Hypothalamus (tissue), 51 donors: Measurements from ENCODE around the gene PBX4.
A peak's percentile ranks its signal among the peaks of the same experiment; 100 is the strongest.
"Not testable (repeated sequence)": the region's sequence is repeated elsewhere in the genome, so short reads cannot be mapped to it uniquely, and the experiment has no call there.

Source experiments
- DNase-seq, 51 donors: peaks; one replicate each; lab custom pipeline; 2025; lab: John Stamatoyannopoulos, UW

The PBX4 gene, protein sequence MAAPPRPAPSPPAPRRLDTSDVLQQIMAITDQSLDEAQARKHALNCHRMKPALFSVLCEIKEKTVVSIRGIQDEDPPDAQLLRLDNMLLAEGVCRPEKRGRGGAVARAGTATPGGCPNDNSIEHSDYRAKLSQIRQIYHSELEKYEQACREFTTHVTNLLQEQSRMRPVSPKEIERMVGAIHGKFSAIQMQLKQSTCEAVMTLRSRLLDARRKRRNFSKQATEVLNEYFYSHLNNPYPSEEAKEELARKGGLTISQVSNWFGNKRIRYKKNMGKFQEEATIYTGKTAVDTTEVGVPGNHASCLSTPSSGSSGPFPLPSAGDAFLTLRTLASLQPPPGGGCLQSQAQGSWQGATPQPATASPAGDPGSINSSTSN

DNA sequence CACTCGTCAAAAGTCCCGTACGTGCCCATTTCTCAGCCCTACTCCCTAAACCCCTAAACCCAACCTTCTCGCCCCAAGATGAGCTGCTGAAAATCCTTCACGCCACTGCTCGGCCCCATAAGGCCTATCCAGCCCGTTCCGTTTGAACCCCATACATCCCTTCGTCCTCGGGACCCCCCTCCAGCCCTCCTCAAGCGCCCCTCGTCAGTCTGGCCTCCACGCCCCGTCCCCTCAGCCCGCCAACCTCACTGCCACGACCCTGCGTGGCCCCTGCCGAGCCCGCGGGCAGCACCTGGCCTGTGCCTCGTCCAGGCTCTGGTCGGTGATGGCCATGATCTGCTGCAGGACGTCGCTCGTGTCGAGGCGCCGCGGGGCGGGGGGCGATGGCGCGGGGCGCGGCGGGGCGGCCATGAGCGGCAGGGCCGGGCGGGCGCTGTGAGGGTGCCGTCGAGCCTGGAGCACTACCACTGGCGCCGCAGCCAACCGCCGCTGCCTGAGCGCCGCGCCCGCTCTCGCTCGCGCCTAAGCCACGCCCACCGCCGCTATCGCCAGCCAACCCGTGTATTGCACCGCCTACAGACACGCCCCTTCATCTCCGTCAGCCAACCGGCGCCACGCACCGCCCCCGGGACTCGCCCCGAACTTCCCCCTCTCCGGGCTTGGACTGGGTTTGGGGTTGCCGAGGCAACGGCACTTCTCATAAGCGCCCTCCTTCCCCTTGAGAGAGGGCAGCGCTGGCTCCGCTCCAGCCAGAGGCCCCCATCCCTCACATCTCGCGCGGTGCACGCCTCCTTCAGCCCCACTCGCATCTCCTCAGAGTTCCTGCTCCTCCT is at the start of gene PBX4:
PBX4 (minus strand) TSS at position 469 of the 833 bp plus-strand sequence; CDS start at position 411, 58 bp downstream.
- peak; percentile 16 to 94 (median 83) for DNase-seq

DNA sequence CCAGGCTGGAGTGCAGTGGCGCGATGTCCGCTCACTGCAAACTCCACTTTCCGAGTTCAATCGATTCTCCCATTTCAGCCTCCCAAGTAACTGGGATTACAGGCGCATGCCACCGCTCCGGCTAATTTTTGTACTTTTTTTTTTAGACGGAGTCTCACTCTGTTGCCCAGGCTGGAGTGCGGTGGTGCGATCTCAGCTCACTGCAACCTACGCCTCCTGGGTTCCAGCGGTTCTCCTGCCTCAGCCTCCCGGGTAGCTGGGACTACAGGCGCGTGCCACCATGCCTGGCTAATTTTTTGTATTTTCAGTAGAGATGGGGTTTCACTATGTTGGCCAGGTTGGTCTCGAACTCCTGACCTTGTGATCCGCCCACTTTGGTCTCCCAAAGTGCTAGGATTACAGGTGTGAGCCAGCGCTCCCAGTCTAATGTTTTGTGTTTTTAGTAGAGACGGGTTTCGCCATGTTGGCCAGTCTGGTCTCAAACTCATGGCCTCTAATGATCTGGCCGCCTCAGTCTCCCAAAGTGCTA is 47.0 kb upstream of the PBX4 start:
- not testable (repeated sequence) for DNase-seq

DNA sequence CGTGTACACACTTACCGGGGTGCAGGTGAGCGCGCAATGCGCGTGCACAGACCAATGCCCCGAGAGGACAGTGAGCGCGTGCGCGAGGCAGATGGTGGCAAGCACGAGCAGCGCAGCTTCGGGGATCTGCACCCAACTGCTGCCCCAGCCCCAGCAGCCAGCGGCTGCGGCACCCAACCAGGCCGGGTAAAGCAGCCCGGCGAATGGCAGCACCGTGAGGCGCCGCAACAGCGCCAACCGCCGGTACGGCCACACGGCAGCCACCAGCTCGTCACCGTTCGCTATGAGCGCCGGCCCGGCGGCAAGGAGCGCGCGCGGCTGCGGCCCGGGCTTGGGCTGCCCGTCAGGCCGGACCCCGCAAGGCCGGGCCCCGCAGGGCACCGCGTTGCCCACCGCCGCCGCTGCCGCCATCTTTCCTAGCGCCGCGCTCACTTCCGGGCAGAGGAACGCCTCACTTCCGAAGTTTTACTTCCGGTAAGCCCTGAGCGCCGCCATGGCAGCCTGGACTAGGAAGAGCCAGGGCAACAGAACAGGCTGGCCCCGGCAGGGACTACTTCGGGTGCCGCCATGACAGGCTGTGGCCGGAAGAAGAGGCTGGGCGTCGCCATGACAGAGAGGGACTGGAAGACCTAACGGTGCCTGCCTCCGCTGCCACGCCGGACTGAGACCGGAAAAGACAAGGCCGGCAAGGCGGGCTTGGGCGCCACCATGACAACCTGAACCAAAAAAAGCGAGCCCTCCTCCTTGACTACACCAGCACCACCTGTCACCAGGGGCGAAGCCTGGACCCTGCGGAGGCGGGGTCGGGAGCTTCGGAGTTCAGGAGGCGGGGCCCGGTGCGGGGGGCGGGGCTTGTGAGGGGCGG is 45.0 kb upstream of the PBX4 start, which contains the start of gene ATP13A1:
ATP13A1 (minus strand) TSS at position 421 of the 865 bp plus-strand sequence; CDS start at position 411, 10 bp downstream.
- DNase-seq = peak; percentile 59 to 100 (median 97)

DNA sequence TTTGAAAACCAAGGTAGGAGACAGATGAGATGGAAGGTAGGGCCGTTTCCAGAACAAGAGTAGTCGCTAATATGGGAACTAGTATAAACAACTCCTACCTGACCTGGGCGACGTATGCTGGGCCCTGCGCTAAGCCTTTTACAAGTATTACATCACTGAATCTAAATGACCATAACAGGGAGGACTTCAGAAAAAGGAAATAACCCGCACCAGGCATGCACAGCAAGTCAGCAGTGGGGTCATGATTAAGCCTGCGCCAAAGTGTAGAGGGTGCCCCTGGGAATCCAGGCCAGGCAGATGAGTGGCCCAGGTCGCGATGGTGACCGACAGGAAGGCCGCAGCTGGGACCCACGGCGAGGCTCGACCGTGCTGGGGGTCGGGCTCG is 44.4 kb upstream of the PBX4 start:
- DNase-seq = no peak

DNA sequence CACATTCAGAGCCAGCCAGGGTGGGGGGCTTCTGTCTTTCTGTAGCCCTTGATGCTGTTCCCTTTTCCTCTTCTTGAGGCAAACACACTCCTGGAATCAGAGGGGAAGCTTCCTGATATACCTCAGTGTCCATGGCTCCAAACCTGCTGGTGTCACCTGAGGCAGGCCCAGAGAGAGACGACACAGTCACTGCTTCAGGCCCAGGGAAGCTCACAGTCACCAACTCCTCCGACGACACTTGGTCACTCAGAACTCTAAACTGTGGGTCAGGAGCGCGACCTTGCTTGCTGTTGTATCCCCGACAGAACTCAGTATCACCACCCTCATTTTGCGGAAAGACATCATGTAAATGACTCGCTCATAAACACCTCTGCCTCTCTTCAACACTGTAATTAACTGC is 43.9 kb upstream of the PBX4 start:
- no peak for DNase-seq

DNA sequence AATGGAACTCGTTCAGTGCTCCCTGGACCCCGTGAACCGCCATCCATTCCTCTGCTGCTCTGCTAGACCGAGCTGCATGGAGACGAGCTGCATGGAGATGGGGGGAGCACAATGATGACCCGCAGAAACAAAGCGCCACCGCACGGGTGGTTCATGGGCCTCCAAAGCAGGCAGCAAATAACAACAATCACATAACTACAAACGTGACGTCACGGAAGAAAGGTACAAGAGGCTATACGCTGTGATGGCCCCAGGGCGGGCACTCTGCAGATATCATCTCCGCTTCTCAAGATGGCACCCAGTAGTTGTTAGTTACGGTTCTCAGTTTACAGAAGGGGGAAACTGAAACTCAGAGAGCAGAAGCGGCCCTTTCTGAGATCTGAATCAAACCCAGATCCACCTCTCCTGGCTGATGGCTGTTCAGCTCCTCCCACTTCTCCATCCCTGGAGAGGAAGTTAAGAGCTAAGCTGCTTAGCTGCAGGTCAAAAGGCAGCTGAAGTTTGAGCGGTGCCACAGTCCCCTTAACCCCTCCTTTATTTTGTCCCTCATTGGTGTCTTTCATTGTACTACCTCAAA is 43.3 kb upstream of the PBX4 start:
- DNase-seq = peak in 1 of 51 donors; percentile 12

DNA sequence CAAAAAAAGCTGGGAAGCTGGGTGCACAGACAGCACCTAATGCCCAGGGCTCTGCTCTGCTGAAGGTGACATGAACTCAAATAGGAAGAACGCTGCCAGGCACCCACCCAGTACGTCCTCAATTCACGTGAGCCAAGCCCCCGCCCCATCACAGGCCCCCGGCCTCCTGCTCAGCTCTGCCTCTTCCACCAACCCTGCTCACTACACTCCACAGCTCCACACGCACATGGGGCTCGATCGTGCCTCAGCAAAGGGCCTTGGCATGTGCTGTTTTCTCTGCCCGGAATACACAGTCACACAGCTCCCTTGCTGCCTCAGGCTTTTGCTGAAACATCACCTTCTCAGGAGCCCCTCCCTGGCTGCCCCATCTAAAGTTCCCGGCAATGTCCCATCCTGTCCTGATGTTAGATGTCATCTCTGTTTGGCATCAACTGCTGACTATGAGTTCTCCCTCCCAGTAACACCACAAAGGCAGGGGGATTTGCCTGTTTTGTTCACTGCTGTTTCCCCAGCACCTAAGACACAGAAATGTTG is 42.7 kb upstream of the PBX4 start:
- DNase-seq = no peak

DNA sequence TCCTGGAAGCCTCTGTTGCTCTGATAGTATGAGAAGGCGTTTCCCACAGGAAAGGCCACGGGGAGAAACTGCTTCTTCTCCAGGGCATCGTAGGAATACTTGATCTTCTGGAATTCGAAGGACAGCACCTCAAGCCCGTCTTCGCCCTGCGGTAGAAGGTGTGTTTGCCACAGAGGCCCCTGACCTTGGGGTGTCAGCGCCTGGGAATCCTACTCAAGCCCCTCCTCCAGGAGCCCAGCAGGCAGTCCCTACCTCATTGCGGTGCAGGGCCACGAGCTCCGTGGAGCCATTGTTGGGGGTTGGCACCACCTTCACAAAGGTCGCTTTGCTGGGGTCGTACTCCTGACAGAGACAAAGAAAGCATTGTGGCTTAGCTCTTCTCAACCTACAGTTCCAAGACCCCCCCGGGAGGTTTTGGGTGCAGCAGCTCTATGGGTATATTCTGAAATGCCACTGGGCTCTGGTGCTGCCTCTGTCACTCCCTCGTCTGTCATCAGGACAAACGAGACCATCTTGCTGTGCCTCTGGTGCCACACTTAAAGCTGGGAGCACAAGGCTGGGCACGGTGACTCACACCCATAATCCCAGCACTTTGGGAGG is 41.3 kb upstream of the PBX4 start:
- no peak for DNase-seq

DNA sequence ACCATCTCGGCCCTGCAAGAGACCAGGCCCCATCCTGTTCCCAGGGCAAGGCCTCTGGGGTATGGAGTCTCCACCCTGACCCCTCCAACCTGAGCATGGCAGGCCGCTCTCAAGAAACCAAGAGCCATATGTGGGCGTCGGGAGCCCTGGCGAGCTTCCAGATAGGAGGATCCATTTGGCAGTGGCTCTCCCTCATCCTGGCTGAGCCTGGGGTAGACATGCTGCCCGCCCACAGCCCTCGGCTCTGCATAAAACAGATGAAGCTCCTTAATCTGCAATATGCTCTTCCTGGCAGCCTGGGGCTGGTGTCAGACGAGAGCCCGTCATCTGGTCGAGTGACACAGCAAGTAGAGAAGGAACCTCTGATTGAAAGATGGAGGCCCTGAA is 38.9 kb upstream of the PBX4 start:
- DNase-seq = peak in 1 of 51 donors; percentile 58

DNA sequence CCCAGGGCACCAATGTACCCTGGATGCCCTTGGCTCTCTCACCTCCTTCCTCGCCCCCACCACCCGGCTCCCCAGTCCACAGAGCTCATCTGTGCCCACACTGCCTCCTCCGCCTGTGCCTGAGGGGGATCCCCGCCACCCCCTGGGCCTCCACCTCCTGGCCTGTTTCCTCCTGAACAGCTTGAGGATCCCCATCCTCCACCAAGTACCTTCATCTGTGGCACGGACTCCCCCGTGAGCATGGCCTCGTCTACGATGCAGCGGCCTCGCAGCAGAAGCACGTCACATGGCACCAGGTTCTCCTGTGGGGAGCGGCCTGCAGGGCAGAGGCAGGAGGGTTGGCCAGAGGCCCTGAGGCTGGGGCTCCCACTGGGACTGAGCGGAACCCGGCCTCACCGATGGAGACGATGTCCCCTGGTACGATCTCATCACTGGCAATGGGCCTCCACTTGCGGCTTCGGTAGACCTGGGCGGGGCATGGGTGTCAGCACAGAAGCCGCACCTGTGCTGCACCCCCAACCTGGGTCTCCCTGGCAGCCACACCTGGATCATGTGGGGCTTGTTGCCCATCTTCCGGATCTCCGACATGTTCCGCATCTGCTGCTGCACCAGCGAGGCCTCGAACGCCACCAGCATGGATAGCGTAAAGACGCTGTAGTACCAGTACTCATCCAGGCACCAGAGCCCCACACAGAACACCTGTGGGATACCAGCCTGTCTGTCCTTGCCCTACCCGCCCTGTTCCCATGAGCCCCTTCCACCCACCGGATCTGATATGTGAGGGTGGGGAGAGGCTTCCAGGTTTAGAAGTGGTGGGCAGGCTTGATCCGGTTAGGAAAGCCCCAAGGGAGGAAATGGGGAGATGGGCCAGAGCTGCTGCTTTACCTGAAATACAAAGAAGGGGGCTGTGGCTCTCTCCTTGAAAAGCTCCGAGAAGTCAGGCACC is 38.2 kb upstream of the PBX4 start:
- no peak for DNase-seq

DNA sequence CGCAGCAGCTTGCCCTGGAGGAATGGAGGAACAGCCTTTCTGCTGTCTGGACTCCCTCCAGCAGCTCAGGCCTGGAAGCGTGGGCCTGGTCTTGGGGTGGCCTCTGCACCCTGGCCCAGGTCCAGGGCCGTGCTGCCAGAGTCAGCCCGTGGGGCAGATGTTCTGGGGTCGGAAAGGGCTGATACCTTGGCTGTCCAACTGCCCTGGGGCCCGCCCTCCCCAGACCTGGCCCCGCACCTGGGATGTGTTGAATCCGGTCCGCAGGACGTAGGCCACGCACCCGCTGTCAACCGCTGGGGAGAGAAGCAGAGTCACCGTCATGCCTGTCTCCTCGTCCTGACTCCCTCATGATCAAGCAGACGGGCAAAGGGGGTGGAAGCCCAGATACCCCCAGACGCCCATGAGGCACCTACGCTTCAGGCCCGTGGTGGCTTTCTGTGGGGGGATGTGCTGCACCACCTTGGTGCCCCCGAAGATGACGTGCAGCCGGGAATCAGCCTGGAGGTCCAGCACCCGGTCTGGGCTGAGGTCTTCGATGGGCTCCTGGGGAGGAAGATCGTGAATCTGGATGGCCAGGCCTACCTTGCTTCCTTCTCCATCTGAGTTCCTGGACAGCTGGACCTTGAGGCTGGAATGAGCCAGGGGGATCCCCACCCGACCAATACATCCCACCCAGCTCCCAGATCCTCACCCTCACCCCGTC is 37.3 kb upstream of the PBX4 start:
- no peak for DNase-seq

DNA sequence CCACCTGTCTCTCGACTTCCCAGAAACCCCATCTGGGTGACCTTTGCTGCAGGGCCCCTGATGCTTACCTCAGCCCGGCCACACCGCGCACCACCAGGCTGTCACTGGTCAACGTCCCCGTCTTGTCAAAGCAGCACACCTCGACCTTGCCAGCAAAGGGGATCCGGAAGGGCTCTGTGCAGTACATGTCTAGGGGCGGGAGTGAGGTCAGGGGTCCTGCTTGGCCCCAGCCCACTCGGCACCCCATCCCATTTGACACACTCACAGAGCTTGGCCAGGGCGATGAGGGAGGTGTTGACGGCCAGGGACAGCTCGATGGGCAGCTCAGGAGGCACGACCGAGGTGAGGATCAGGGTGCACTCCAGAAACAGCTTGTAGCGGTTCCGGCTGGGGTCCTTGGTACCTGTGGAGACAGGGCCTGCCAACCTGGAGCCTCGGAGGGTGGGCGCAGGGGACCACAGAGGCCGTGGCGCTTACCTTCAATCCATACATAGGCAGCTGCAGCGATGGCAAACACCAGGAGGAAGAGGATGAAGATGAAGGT is 36.6 kb upstream of the PBX4 start:
- no peak for DNase-seq

DNA sequence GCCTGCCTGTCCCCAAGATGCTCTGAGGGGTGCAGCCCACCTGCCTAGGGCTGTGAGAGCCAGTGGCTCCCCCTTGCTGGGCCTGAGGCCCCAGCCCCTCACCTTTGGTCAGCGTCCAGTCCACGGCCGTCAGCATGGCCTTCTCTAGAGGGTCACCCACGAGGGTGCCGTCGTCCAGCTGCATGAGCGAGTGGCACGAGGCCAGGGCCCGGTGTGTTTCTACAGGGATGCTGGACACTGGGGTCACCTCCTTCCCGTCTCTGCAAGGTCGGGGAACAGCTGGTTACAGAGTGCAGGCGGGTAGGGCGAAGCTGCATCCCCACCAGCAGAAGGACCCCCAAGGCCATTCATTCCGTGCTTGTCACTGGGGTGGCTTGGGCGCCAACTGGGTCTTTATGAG is 36.0 kb upstream of the PBX4 start:
- no peak for DNase-seq

DNA sequence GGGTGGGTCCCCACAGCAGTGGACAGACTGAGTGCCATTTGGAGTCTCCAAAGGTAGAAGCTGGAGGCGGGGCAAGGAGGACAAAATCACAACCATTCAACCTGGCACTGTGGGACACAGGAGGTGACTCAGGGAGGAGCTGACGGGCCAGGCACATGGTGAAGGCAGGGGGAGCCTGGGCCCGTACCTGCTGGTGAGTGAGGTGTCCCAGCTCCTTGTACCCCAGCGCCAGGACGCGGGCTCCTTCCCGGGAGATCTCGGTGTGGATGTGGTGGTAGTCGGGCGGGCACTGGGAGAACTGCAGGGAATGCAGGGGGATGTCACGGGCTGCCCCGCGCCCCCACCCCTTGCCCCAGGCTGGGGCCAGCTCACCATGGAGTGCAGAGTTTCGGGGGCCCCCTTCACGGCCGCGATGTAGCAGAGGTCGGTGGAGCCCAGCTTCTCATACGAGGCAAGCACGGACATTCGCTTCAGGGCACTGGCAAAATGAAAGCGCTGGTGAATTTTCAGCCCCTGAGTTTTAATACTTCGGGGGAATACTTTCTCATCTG is 35.2 kb upstream of the PBX4 start:
- no peak for DNase-seq

DNA sequence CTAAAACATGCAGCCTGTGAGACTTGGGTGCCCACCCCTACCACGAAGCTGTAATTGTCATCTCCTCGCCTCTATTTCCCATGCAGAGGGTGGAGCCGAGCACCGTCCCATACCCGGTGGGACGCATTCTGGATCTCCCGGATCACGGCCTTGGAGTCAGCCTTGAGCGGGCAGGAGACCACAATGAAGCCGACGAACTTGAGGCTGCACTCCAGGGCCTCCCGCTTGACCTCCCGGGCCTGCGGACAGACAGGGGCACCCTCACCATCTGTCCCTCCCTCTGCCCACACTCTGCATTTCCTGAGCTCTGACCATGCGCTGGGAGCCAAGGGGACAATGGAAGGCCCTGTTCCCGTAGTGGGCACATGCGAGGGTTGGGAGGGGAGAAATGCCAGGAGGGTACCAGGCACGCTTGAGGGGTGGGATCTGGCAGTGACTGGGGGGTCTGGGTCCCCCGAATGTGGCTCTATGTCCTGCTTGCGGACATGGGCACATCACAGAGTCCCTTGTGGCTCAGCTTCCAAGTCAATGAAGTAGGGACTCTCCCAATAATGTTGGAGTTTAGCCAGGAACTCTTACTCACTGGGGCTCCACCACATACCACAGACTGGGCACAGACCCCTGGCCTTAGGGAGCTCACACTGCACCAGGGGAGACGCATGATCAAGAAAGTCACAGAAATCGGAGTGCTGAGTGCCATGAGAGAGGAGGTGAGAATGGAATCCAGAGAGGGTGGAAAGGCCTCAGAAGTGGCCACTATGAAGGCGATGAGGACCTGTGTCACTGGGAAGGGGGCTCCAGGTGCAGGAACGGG is 34.2 kb upstream of the PBX4 start:
- DNase-seq = no peak

DNA sequence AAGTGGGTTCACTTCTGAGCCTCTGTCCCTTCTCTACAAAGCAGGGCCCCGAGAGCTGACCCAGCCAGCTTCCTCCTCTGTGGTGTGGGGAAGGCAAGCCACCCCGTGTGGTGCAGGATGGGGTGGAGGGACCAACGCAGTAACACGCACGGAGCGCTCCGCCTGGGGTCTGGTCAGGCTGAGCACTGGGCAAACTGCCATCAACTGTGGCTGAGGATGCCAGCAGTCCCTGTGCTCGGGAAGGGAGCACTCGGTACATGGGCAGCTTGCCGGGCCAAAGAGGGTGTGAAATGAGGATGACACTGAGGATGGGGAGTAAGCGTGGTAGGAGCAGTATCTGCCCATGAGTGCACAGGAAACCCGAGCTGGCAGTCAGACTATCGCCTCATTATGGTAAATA is 32.6 kb upstream of the PBX4 start:
- peak in 39 of 51 donors; percentile 15 to 76 (median 50) for DNase-seq
